ENCODE data around the gene SLC35E2B.
"Not testable (repeated sequence)": the region's sequence is repeated elsewhere in the genome, so short reads cannot be mapped to it uniquely, and the experiment has no call there.

The SLC35E2B gene

DNA sequence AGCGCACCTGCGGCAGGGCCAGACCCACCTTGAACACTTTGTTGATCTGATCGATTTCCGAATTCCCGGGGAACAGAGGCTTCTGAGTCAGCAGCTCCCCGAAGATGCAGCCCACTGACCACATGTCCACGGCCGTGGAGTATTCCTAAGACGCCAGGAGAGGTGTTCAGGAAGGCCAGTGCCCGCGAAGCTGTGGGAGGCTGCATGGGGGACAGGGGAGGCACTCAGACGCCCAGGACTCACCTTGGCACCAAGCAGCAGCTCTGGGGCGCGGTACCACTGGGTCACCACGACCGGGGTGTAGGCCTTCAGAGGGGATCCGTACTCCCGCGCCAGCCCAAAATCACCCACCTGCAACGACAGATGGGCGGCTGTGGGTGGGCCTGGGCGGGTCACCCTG, 11.2 kb upstream of the SLC35E2B start:
- DNase-seq (ENCODE audit: low read depth) = no peak

DNA sequence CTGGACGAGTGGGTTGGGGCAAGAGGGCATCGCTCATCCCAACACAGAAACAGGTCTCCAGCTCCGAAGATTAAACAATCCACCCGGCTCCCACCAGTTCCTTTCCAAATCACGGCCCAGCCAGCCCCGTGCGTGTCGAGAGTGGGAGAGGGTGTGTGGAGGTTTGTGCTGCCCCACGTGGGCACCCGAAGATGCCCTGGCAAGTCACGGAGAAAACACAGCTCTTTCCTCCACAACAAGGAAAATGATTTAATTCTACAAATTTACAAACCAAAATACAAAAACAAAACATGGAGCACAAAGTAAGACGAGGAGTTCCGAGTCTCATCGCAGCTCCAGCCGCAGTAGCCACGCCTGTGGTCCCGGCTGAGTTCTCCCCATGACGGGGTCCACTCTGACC, 9.9 kb upstream of the SLC35E2B start:
- not testable (repeated sequence) for DNase-seq (ENCODE audit: low read depth)

DNA sequence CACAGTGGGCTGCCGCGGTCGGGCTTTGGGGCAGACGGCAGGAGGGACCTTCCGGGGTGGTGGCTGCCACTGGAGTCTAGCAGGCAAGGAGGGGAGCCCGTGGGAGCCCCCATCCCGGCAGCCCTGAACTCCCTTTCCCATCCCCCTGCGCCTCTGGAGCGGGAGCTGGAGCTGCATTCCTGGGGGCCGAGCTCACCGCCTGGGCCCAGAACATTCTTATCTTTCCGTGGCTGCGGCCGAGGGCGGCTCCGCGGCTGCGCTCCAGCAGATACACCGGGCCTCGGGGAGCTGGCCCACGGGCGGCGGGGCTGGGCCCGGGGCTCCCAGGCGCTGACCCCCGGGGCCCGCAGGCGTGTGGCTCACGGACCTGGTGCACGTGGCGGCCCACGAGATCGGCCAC, 8.0 kb upstream of the SLC35E2B start:
- not testable (repeated sequence) for DNase-seq (ENCODE audit: low read depth)

DNA sequence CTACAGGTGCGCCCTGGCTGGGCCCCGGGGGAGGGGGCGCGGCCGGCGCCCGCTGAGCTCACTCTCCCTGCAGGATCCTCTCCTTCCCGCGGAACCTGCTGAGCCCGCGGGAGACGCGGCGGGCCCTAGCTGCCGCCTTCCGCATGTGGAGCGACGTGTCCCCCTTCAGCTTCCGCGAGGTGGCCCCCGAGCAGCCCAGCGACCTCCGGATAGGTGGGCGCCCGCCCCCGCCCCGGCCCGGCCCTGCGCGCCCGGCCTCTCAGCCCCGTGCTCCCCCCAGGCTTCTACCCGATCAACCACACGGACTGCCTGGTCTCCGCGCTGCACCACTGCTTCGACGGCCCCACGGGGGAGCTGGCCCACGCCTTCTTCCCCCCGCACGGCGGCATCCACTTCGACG, 7.5 kb upstream of the SLC35E2B start:
- not testable (repeated sequence) for DNase-seq (ENCODE audit: low read depth)

DNA sequence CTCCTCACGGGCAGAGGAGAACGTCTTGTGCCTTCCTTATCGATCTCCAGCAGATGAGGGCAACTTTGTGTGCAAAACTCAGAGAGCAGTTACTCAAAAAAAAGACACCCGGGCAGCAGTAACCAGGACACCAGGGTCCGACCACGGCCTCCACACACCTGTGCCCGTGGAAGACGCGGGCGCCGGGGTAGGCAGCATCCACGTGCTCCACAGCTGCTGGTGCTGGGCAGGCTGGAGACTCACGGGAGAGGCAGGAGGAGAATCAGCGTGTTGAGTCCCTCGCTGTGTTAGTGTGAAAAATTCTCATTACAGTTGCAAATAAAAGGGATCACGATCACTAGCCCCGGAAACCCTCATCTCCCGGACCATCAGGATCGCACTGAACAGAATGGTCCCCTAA, 6.5 kb upstream of the SLC35E2B start:
- not testable (repeated sequence) for DNase-seq (ENCODE audit: low read depth)

DNA sequence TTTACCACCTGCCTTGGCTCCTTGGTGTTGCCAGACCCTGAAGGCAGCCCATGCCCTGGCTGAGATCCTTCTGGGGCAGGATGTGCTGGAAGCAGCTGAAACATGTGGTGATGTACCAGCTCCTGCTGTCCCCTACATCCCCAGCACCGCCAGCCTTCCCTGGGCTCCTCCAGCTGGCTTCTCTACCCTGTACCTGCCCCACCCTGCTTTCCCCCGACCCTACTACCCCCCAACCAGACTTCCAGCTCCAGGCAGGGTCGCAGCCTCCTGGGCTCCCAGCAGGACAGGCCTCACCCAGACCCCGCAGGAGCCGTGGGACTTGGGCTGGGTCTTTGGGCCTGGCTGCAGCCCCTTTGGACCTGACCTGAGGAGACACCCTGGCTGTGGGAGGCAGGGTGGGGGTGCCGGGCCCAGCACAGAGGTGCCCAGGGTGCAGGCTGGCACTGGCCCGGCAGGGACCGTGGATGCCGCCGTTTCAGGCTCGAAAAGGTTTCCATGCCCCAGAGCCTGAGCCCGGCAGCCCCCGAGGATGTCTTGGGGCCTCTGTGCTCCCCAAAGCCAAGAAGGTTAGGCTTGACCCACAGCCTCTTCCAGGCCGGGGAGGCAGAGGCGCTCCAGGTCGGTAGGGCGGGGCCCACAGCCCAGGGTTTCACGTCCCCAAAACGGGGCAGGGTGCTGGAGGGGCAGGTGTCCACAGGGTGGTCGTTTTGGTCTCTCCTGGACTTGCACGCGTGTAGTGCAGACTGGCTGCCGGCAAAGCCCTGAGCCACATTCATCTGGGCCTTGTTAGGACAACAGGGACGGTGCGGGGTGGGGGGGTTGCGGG, 5.0 kb upstream of the SLC35E2B start:
- DNase-seq (ENCODE audit: low read depth) = not testable (repeated sequence)

DNA sequence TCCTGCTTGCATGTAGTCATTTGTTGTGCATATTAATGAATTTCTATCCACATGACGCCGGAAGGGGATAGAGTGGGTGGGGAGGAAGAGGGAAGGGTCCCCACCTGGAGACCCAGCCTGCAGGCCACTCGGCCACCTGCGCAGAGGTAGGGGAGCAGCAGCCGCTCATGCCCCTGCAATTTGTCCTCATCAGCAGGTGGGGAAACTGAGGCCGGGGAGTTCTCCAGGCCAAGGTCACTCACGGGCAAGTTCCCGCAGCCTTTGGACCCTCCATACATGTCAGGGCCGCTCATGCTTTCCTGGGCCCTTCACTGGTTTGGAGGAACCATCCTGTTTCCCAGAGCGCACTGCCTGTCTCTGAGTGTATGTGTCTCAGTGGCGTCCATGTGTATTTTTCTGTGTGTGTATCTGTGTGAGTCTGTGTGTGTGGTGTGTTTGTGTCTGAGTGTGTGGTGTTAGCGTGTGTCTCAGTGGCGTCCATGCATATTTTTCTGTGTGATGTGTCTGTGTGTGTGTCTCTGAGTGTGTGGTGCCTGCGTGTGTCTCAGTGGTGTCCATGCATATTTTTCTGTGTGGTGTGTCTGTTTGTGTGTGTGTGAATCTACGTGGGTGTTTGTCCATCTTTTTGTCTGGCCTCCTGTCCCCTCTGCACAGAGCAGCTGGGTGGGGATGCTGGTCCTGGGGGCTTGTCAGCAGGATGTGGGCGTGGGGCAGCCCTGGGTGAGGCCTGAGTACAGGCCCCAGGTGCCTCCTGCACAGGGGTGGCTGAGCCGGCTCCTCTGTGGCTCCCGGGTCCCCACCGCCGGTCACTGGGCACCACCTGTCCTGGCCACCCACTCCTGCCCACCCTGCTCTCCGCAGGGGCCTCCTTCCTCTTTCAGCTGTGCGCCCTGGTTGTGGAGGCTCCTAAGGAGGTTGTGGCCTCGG, 4.1 kb upstream of the SLC35E2B start:
- DNase-seq (ENCODE audit: low read depth) = not testable (repeated sequence)

DNA sequence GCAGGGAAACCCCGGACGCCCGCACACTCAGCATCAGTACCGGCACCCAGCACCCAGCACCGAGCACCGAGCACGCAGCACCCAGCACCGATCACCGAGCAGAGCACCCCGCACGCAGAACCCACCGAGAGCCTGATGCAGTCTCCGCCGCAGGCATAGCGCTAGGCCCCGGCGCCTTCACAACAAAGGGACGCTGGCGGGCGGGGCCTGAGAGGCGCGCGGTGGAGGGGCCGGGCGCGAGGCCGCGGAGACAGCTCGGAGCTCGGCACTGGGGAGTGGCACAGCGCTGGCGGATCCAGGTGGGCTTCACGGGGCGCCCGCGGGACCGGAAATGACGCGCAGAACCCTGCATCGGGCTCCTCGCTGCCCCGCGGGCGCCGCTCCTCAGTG, 276 bp downstream of the SLC35E2B start:
- peak; percentile 82 for DNase-seq (ENCODE audit: low read depth)

DNA sequence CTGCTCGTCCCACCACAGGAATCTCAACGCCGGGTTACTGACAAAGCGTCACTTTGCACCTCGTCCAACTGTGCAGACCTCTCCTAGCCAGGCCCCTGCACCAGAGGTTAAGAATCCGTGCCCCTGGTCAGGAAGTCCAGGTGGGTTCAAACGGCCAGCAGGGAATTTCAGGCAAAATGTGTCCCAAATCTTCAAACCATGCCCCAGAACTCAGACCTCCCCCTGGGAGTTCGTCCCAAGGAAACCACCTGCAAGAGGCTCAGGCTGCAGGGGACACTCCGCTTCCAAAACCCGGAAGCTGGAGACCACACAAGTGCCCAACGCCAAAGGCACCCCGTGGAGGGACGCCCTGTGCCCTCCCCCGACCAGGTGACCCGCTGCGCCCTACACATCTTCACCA, 1.2 kb downstream of the SLC35E2B start:
- not testable (repeated sequence) for DNase-seq (ENCODE audit: low read depth)

DNA sequence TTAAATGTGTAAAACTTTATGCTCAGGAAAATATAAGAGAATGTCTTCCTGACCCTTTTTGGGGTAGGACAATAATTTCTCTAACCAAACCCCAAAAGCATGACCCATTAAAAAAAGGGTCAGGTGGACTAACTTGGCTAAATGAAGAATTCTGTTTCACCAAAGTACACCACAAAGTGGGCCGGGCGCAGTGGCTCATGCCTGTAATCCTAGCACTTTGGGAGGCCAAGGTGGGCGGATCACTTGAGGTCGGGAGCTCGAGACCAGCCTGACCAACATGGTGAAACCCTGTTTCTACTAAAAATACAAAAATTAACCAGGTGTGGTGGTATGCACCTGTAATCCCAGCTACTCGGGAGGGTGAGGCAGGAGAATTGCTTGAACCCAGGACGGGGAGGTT, 3.1 kb downstream of the SLC35E2B start:
- DNase-seq (ENCODE audit: low read depth) = not testable (repeated sequence)

DNA sequence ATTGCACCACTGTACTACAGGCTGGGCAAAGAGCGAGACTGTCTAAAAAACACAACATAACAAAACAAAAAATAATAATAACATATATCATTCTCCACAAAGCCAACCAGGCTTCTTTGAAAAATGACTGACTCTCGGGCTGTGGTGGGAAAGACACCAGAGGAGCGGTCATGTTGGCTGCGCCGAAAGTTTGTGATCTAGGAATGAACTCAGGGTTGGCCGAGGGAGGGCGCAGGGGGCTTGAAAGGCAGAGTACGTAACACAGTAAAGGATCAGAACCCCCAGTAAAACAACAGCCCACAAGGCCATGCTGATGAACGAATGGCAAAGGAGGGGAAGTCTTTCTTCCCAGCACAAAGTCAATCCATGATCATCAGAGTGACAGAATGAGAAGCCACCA, 4.7 kb downstream of the SLC35E2B start:
- DNase-seq (ENCODE audit: low read depth) = no peak

DNA sequence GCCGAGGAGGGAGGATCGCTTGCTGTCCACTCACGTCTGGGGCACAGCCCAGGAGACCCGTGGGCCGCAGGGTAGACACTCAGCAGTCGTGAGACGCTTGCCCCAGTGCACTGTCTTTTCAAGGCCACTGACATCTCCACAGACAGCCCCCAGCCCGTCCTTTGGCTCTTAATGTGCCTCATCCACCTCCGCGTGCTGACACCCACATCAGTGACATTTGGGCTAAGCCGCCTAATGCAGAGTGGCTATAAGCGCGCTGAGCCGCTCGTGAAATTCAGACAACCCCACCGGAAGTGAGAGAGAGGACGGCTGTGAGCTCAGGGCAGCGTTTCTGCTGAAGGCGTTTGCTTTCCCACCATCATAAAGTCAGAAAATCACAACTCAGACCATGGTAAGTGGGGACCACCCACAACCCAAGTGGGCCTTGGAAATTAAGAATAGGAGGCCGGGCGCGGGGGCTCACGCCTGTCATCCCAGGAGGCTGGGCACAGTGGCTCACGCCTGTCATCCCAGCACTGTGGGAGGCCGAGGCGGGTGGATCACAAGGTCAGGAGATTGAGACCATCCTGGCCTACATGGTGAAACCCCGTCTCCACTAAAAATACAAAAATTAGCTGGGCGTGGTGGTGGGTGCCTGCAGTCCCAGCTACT, 8.4 kb downstream of the SLC35E2B start:
- no peak for DNase-seq (ENCODE audit: low read depth)

DNA sequence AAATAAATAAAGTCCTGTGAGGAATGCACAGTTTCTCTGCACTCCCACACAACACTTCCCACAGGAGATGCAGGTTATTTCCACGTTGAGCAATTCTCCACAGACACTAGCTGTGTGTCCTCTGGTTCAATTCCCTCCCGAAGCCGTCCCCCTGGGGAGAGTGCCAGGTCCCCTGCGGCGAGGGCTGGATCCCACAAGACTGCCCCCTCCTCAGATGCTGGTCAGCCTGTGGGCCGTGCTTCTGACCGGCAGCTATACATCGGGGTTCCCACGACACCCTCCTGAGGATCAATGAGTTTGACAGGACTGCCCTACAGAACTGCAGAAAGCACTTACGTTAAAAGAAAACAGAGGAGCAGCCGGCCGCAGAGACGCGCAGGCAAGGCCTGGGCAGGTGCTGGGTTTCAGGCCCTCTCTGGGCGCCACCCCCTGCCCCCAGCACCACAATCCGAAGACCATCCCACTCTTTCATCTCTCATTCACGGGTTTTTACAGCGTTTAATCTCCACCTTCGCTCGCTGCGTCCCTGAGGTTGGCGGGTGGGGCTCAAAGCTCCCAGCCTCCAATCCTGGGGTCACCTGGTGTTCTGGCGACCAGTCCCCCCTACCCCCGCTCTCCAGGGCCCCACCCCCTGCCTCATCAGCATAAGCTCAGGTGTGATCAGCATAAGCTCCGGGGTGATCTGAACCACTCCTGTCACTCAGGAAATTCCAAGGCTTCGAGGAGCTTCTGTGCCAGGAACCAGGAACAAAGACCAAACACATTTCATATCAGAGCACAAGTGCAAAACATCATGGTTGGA, 9.3 kb downstream of the SLC35E2B start:
- DNase-seq (ENCODE audit: low read depth) = no peak

DNA sequence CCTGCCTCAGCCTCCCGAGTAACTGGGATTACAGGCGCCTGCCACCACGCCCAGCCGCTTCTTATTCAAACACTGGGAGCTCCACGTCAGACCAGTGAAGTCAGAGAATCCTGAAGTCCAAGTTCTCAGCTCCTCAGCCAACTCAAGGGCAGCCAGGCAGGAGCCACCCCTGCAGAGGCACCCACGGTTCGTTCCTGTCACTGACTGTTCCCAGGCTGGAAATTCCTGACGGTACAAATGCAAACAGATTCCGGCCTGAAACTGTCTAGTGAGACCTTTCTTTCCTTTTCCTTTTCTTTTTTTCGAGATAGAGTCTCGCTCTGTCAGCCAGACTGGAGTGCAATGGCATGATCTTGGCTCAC, 11.7 kb downstream of the SLC35E2B start:
- no peak for DNase-seq (ENCODE audit: low read depth)

DNA sequence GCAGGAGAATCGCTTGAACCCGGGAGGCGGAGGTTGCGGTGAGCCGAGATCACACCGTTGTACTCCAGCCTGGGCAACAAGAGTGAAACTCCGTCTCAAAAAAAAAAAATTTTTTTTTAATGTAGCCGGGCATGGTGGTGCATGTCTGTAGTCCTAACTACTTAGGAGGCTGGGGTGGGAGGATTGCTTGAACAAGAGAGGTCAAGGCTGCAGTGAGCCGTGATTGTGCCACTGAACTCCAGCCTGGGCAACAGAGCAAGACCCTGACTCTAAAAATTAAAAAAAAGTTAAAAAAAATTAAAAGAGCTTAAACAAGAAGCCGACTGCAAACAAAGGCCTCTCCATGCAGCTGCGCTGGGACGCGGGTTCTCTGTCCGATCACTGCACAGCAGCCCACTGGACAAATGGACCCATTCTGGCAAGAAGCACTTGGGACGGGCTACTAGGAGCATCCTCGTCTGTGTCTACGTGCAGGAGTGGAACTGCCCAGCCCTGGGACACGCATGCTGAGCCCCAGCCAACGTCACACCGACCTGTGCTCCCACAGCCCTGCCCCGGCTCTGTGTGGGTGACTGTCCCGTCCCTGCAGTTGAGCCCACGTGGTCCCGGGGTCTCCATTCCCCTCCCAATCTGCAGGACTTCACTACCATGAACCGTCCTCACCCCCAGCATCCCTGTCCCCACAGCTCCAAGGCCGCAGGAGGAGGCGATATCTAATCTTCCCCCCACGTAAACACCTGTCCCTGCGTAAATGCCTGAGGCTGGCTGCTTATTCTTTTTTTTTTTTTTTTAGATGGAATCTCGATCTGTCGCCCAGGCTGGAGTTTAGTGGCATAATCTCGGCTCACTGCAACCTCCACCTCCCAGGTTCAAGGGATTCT, 12.3 kb downstream of the SLC35E2B start:
- no peak for DNase-seq (ENCODE audit: low read depth)

DNA sequence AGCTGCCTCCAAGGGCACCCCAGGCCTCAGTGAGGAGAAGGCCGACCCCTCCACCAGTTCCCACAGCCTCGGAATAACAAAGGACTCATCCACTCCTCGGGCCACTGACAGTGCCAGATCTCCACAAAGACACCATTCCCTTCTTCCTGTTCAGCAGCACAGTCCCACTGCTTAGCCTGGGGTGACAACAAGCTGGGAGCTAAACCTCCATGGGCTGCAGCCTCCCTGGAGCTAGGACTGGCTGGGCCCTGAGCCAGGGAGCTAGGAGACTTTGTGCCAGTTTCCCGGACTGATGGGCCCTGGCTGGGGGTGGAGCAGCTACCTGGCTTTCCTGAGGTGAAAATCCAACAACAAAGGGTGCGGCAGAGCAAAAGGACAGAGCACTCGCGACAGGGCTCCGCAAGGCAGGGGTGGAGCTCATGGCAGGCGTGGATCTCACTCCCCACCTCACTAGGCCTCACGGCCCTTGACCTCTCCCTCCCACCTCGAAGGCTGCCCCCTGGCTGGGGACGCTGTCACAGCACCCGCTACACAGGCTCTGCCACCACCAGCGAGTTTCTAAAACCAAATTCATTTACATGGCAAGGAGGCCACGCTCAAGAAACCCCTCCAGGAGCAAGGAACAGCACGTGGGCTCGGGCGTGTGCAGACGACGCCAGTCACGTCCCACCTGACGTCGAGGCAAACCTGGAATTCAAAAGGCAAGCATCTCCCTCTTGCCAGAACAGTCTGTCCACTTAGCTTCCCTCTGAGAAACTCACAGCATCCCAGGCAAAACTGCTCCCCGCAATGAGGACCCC, 13.8 kb downstream of the SLC35E2B start:
- DNase-seq (ENCODE audit: low read depth) = peak; percentile 18

DNA sequence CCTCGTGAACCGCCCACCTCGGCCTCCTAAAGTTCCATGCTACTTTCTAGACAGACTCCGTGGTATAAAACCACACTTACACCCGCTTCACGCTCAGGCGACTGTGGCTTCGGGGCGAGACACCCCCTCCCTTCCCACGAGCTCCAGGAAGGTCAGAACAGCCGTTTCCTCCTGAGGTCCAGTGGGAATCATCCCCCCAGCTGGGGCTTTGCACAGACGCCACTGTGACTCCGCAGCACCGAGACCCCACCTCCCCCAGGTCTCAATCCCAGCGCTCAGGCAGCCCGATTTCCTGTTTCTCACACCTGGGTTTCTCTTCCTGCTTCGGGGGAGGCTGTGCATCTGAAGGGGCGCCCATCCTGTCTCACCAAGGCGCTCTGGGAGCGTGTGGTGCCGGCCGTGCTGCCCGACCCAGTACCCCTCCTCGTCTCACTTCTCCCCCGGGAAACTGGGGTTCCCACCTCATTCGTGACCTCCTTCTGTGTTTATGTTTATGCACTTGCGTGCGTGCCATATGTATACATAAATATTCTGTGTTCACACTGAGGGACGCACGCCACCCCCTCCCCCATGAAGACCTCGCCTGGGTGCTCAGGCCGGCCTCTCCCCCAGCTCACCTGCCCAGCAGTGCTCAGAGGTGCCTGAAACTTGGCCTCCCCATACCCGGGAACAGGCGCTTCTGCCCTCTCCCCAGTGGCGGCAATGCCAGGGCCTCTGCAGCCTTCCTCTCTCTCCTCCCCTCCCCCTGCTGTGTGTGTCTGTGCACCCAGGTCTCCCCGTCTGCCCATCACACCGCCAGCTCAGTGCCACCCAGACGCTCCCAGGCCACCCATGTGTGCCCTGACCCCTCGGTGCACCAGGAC, 14.6 kb downstream of the SLC35E2B start:
- peak; percentile 30 for DNase-seq (ENCODE audit: low read depth)

DNA sequence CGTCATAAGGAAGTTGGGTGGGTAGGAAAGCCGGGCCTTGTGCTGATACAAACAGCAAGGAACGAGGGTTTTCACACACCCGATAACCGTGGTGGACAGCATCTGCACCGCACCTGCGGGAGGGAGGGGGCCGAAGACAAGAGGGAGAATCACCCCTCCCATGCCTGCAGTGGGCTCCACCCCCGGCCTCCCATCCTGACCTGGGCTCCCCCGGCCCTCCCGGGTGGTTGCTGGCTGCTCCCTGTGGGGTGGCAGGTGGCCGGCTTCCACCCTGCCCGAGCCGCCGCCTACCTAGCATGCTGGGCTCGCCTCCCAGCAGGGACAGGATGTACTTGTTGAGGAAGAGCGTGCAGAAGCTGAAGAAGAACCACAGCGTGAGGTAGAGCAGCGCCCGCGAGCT, 16.5 kb downstream of the SLC35E2B start:
- not testable (repeated sequence) for DNase-seq (ENCODE audit: low read depth)

DNA sequence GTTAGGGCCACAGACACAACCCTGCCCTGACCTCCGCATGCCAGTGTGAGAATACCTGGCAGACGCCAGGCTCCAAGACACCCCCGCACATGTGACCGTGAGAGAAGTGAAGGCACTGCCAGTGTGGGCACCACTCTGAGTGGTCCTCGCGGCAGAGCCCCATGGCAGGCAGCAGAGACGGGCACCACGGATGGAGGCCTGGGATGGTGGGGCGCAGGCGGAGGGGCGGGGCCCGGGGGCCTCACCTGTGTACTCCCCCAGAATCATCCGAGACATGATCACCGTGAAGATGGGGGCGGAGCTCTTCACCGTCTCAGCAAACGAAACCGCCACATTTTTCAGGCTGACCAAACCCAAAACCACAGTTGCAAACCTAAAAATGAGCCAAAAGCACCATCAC, 17.4 kb downstream of the SLC35E2B start:
- DNase-seq (ENCODE audit: low read depth) = not testable (repeated sequence)

Measured in T follicular helper cell (primary cell).